A673 (cell line): ENCODE measurements around the gene ACSS1.

Experiments
- EZH2 ChIP-seq: fragments of 200-600 bp; sonication (generic); IDR thresholded peaks from 2 replicates; pipeline ENCODE4 v1.6.1; 2017; ENCODE audit warnings: borderline replicate concordance, low read depth, mild to moderate bottlenecking, mixed read lengths, antibody characterized with exemption, low read length; ENCODE audit not compliant: poor library complexity, severe bottlenecking
- TF ChIP-seq, protein P1 (sequence below): fragments of 300-800, 200-600 bp; sonication (generic); conservative IDR thresholded peaks from 2 replicates; pipeline ENCODE4 v1.5.1; 2017; ENCODE audit warnings: low read depth, mild to moderate bottlenecking, antibody characterized with exemption, low read length, moderate library complexity, mixed read lengths

DNA sequence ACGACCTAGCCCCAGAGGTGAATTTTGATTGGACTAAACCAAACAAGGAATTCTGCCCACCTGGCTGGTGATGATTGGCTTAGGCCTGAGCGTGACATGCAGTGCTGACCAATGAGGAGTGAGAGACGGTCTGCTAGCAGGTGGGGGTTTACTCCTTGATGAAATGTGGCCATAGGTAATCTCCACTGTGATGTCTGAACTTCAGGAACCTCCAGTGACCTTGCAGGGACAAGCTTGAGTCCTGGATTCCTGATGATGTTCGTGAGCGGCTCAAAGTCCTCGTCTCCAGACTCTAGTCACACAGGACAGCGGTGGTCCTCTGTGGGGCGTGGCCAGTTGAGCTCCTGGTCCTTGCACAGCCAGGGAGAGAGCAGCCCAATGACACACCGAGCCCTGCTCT, 15.6 kb upstream of the ACSS1 start:
- TF ChIP-seq, protein P1, sequence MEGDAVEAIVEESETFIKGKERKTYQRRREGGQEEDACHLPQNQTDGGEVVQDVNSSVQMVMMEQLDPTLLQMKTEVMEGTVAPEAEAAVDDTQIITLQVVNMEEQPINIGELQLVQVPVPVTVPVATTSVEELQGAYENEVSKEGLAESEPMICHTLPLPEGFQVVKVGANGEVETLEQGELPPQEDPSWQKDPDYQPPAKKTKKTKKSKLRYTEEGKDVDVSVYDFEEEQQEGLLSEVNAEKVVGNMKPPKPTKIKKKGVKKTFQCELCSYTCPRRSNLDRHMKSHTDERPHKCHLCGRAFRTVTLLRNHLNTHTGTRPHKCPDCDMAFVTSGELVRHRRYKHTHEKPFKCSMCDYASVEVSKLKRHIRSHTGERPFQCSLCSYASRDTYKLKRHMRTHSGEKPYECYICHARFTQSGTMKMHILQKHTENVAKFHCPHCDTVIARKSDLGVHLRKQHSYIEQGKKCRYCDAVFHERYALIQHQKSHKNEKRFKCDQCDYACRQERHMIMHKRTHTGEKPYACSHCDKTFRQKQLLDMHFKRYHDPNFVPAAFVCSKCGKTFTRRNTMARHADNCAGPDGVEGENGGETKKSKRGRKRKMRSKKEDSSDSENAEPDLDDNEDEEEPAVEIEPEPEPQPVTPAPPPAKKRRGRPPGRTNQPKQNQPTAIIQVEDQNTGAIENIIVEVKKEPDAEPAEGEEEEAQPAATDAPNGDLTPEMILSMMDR, result no peak
- TF ChIP-seq EZH2, result no peak
